ENCODE measurements around the gene ADD3. TPM values are rescaled to one million over a fixed set of nuclear protein-coding genes. Genes with fewer than 3 reads are reported as not detected.
"Not testable (repeated sequence)": the region's sequence is repeated elsewhere in the genome, so short reads cannot be mapped to it uniquely, and the experiment has no call there.

The ADD3 gene
- total and polyA plus RNA-seq, 2 donors from 2014 or later = 56.9 to 79.2 TPM

DNA sequence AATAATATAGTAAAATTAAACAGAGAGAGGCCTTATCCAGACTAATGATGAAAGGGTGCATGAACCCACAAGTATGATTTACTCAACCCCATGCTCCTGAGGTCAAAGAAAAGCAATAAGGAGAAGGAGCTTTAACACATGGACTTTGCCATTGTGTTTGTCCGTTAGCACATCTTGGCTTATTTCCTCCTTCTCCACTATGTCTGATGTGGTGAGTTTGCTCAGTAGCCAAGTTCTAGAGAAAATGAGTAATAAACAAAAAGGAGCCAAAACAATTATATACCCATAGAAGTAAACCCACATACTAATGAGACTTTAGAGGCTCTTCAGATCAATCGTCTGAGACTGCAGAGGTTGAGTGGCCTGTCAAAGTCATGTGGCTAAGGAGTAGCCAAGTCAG lies 26.1 kb upstream of the ADD3 start:
- Histone ChIP-seq H3K9ac (ENCODE audit: low read length in 3 of 3) (no peak overlapping the region), H3K4me1 (ENCODE audit: control insufficient read depth in 2 of 3, insufficient read depth in 2 of 3, low read depth in 1 of 3, low read length in 3 of 3) (peaks cover 0 to 28% (median 11%) of the 10 kb centered on the region in 3 donors), H3K4me3 (ENCODE audit: low read length in 3 of 3) (peak overlapping the region in 1 of 3 donors; percentile 51), H3K27ac (ENCODE audit: low read depth in 2 of 2, low read length in 2 of 2) (peak overlapping the region; percentile 30 to 36), H3K36me3 (ENCODE audit: control insufficient read depth in 2 of 3, insufficient read depth in 3 of 3, low read length in 3 of 3) (no peaks in the 10 kb centered on the region), H3K9me3 (ENCODE audit: control insufficient read depth in 2 of 3, insufficient read depth in 1 of 3, low read length in 3 of 3) (no peaks in the 10 kb centered on the region), H3K27me3 (ENCODE audit: control insufficient read depth, insufficient read depth, low read length) (no peaks in the 10 kb centered on the region)
- DNase-seq = no peak
- intact Hi-C loops (cut with DNase I) = no loop called here
- TF ChIP-seq, protein P1, sequence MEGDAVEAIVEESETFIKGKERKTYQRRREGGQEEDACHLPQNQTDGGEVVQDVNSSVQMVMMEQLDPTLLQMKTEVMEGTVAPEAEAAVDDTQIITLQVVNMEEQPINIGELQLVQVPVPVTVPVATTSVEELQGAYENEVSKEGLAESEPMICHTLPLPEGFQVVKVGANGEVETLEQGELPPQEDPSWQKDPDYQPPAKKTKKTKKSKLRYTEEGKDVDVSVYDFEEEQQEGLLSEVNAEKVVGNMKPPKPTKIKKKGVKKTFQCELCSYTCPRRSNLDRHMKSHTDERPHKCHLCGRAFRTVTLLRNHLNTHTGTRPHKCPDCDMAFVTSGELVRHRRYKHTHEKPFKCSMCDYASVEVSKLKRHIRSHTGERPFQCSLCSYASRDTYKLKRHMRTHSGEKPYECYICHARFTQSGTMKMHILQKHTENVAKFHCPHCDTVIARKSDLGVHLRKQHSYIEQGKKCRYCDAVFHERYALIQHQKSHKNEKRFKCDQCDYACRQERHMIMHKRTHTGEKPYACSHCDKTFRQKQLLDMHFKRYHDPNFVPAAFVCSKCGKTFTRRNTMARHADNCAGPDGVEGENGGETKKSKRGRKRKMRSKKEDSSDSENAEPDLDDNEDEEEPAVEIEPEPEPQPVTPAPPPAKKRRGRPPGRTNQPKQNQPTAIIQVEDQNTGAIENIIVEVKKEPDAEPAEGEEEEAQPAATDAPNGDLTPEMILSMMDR (IDR thresholded peaks at IDR 0.05; ENCODE audit: borderline replicate concordance, extremely low read depth, insufficient read depth) = no peak
- no peak for FAIRE-seq

- FAIRE-seq (no peak), DNase-seq (peak in 1 of 5 donors; percentile 48)
- H3K9ac ChIP-seq (ENCODE audit: low read length in 3 of 3) = no peak overlapping the region
- peak overlapping the region in 1 of 3 donors; percentile 51 for H3K4me3 ChIP-seq (ENCODE audit: low read length in 3 of 3)
- H3K36me3 ChIP-seq (ENCODE audit: control insufficient read depth in 2 of 3, insufficient read depth in 3 of 3, low read length in 3 of 3) = no peaks in the 10 kb centered on the region
- intact Hi-C loops (cut with DNase I) = no loop called here
- H3K9me3 ChIP-seq (ENCODE audit: control insufficient read depth in 2 of 3, insufficient read depth in 1 of 3, low read length in 3 of 3) = no peaks in the 10 kb centered on the region
- peak overlapping the region; percentile 30 to 36 for H3K27ac ChIP-seq (ENCODE audit: low read depth in 2 of 2, low read length in 2 of 2)
- peaks cover 0 to 23% (median 9%) of the 10 kb centered on the region in 3 donors for H3K4me1 ChIP-seq (ENCODE audit: control insufficient read depth in 2 of 3, insufficient read depth in 2 of 3, low read depth in 1 of 3, low read length in 3 of 3)
- TF ChIP-seq, protein P1 (IDR thresholded peaks at IDR 0.05; ENCODE audit: borderline replicate concordance, extremely low read depth, insufficient read depth) = no peak
- no peaks in the 10 kb centered on the region for H3K27me3 ChIP-seq (ENCODE audit: control insufficient read depth, insufficient read depth, low read length)
These were observed 25.7 kb upstream of the ADD3 start for GRCh38 chr10:109982123-109982522.

GRCh38 chr10:109982812-109983211 lies 25.0 kb upstream of the ADD3 start:
- DNase-seq (no peak), FAIRE-seq (no peak)
- TF ChIP-seq, protein P1 (IDR thresholded peaks at IDR 0.05; ENCODE audit: borderline replicate concordance, extremely low read depth, insufficient read depth) = no peak
- Histone ChIP-seq H3K27me3 (ENCODE audit: control insufficient read depth, insufficient read depth, low read length) (no peaks in the 10 kb centered on the region), H3K9ac (ENCODE audit: low read length in 3 of 3) (no peak overlapping the region), H3K36me3 (ENCODE audit: control insufficient read depth in 2 of 3, insufficient read depth in 3 of 3, low read length in 3 of 3) (no peaks in the 10 kb centered on the region), H3K9me3 (ENCODE audit: control insufficient read depth in 2 of 3, insufficient read depth in 1 of 3, low read length in 3 of 3) (no peaks in the 10 kb centered on the region), H3K4me1 (ENCODE audit: control insufficient read depth in 2 of 3, insufficient read depth in 2 of 3, low read depth in 1 of 3, low read length in 3 of 3) (peaks cover 0 to 18% (median 6%) of the 10 kb centered on the region in 3 donors), H3K4me3 (ENCODE audit: low read length in 3 of 3) (no peak overlapping the region), H3K27ac (ENCODE audit: low read depth in 2 of 2, low read length in 2 of 2) (no peak overlapping the region)
- intact Hi-C loops (cut with DNase I) = no loop called here

- no peak overlapping the region for H3K27ac ChIP-seq (ENCODE audit: low read depth in 2 of 2, low read length in 2 of 2)
- H3K36me3 ChIP-seq (ENCODE audit: control insufficient read depth in 2 of 3, insufficient read depth in 3 of 3, low read length in 3 of 3) = no peaks in the 10 kb centered on the region
- FAIRE-seq = no peak
- no peaks in the 10 kb centered on the region for H3K9me3 ChIP-seq (ENCODE audit: control insufficient read depth in 2 of 3, insufficient read depth in 1 of 3, low read length in 3 of 3)
- intact Hi-C loops (cut with DNase I) = no loop called here
- TF ChIP-seq, protein P1 (IDR thresholded peaks at IDR 0.05; ENCODE audit: borderline replicate concordance, extremely low read depth, insufficient read depth) = no peak
- no peak for DNase-seq
- H3K9ac ChIP-seq (ENCODE audit: low read length in 3 of 3) = no peak overlapping the region
- H3K4me3 ChIP-seq (ENCODE audit: low read length in 3 of 3) = no peak overlapping the region
- peaks cover 0 to 12% (median 3%) of the 10 kb centered on the region in 3 donors for H3K4me1 ChIP-seq (ENCODE audit: control insufficient read depth in 2 of 3, insufficient read depth in 2 of 3, low read depth in 1 of 3, low read length in 3 of 3)
- no peaks in the 10 kb centered on the region for H3K27me3 ChIP-seq (ENCODE audit: control insufficient read depth, insufficient read depth, low read length)
These were observed 23.8 kb upstream of the ADD3 start for GRCh38 chr10:109984013-109984412.

DNA sequence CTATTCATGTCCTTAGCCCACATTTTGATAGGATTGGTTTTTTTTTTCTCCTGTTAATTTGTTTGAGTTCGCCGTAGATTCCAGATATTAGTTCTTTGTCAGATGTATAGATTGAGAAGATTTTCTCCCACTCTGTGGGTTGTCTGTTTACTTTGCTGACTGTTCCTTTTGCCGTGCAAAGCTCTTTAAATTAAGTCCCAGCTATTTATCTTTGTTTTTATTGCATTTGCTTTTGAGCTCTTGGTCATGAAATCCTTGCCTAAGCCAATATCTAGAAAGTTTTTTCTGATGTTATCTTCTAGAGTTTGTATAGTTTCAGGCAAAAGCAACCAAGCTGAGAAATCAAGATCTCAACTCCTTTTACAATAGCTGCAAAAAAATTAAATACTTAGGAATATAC lies 22.0 kb upstream of the ADD3 start:
- H3K9me3 ChIP-seq (ENCODE audit: control insufficient read depth in 2 of 3, insufficient read depth in 1 of 3, low read length in 3 of 3); intact Hi-C loops (cut with DNase I); H3K27ac ChIP-seq (ENCODE audit: low read depth in 2 of 2, low read length in 2 of 2); DNase-seq; H3K27me3 ChIP-seq (ENCODE audit: control insufficient read depth, insufficient read depth, low read length); FAIRE-seq; H3K4me3 ChIP-seq (ENCODE audit: low read length in 3 of 3); H3K36me3 ChIP-seq (ENCODE audit: control insufficient read depth in 2 of 3, insufficient read depth in 3 of 3, low read length in 3 of 3); H3K9ac ChIP-seq (ENCODE audit: low read length in 3 of 3): not testable (repeated sequence)
- peaks cover 0 to 12% (median 3%) of the 10 kb centered on the region in 3 donors for H3K4me1 ChIP-seq (ENCODE audit: control insufficient read depth in 2 of 3, insufficient read depth in 2 of 3, low read depth in 1 of 3, low read length in 3 of 3)
